Activated T-cell treated with anti-CD3 and anti-CD28 coated beads for 24 hours (primary cell): Measurements from ENCODE around the gene CLEC18A.
"Not testable (repeated sequence)": the region's sequence is repeated elsewhere in the genome, so short reads cannot be mapped to it uniquely, and the experiment has no call there.

Experiments
- DNase-seq: peaks from one replicate; pipeline ENCODE4 v3.0.0-alpha.2; 2020; ENCODE audit warnings: low read depth

CLEC18A gene

DNA sequence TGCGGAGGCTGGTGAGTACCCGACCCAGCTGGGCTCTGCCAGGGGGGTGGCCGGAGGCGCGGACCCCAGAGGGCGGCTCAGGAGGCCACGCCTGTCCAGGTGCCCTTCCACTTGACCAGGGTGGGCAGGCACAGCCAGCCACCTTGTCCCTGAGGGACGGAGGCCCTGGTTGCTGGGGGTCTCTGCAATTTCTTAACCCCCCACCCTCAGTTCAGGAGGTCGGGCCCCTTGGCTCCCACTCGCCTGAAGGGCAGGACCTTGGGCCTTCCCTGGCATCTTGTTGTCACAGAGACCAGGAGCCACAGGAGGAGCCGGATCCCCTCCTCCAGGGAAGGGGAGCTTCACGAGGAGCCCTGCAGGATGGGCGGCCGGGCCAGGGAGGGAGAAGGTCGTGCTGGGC, 982 bp downstream of the CLEC18A start:
- not testable (repeated sequence) for DNase-seq

DNA sequence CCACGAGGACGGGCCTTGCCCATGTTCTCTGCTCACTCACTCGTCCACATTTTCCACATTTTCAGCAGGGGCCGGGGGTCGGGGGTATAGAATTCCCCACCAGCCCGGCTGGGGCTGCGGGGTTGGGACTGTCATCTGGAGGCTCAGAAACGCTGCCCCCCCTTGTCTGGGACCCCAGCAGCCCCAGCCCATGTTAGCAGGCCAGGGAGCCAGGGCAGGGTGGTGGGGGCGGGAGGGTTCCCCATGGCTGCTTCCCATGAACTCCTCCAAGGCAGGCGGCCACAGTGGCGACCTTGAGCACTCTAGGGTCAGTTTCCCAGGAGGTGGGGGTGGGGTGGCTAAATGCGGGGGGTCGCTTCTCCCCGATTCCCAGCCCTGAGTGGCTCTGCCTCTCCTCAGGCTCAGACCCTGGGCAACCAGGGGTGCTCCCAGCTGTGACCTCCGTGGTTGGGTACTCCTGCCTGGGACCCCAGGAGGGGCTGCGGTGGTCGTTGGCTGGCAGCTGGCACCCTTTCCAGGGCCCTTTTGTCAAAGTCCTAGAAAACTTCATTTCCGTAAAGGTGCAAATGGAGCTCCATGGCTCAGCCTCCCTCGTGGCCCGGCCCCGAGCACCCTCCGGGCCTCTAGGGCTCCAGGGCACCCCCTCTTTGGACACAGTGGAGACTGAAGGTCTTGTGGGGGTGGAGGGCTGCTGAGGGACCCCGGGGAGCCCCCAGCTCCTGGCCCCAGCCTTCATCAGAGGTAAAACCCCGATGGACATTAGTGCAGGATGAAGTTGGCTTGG, 1.6 kb downstream of the CLEC18A start:
- DNase-seq = not testable (repeated sequence)

GRCh38 chr16:69954241-69954640, 3.1 kb downstream of the CLEC18A start:
- not testable (repeated sequence) for DNase-seq

GRCh38 chr16:69963312-69963711, 12.2 kb downstream of the CLEC18A start:
- DNase-seq = not testable (repeated sequence)

DNA sequence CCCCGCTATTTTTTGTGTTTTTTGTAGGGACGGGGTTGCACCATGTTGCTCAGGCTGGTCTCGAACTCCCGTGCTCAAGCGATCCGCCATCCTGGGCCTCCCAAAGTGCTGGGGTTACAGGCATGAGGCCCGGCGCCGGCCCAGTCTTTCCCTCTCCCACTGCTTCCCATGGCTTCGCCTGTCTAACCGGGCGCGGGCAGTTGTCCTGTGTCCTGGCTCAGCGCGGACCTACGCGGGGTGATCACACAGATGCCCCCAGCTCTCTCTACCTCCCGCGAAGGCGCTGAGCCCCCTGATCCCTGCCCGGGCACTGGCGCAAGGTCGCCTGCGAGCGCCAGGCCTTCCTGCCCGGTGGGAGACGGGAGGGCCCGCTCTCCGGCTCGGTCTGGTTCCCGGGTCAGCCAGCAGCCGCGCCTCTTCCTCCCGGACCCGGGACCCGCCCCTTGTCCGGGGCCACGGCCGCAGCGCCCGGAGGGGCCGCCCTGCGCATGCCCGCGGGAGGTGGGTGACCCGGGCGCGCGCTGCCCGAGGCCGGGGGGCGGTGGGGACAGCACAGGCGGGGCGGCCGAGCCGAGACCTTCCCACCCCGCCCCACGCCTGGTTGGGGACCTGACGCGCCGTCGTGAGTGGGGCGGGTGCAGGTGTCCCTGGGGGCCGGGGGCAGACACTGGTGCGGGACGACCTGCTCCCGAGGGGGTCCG, 14.0 kb downstream of the CLEC18A start:
- not testable (repeated sequence) for DNase-seq

- DNase-seq = not testable (repeated sequence)
These were observed 14.5 kb downstream of the CLEC18A start for GRCh38 chr16:69965661-69966054.

GRCh38 chr16:69967688-69968087, 16.6 kb downstream of the CLEC18A start:
- DNase-seq = not testable (repeated sequence)

- not testable (repeated sequence) for DNase-seq
These were observed 17.0 kb downstream of the CLEC18A start for GRCh38 chr16:69968125-69968524.

GRCh38 chr16:69969657-69970056, 18.5 kb downstream of the CLEC18A start:
- DNase-seq = not testable (repeated sequence)

- not testable (repeated sequence) for DNase-seq
These were observed 21.0 kb downstream of the CLEC18A start for GRCh38 chr16:69972120-69972519.

DNA sequence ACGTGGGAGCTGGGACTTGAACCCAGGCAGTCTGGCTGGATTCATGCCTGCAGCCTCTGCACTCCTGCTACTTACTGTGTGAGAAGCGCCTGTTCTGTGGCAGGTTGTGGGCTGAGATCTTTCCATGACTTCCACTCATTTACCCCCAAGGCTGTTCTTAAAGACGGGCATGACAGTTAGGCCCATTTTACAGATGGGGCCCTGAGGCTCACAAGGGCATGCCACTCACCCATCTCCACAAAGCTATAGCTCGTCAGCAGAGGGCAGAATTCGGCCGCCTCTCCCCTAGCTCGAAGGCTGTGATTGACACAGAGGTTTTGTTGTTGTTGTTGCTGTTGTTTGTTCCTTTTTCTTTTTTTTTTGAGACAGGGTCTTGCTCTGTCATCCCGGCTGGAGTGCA, 21.8 kb downstream of the CLEC18A start:
- DNase-seq = not testable (repeated sequence)

- not testable (repeated sequence) for DNase-seq
These were observed 34.1 kb downstream of the CLEC18A start for GRCh38 chr16:69985196-69985595.

DNA sequence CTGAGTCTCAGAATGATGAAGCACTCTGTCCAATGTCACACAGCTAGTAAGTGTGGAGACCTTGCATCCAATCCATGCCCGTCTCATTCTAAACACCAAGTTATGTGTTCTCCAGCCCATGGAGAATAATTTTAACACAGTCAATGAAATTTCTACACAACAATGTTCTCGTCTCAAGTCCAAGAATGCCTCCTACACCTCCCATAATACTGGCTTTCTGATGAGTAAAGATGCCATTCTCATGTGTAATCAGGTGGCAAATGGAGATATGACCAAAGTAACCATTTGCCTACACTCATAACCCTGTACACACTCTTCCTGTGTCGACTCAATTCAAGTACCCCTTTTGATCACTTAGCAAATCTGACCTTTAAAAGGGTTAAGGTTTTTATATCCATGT, 46.8 kb downstream of the CLEC18A start:
- not testable (repeated sequence) for DNase-seq

GRCh38 chr16:69999801-70000200, 48.7 kb downstream of the CLEC18A start:
- not testable (repeated sequence) for DNase-seq

- not testable (repeated sequence) for DNase-seq
These were observed 52.4 kb downstream of the CLEC18A start for GRCh38 chr16:70003511-70003910.

GRCh38 chr16:70008604-70009003, 57.5 kb downstream of the CLEC18A start:
- not testable (repeated sequence) for DNase-seq

DNA sequence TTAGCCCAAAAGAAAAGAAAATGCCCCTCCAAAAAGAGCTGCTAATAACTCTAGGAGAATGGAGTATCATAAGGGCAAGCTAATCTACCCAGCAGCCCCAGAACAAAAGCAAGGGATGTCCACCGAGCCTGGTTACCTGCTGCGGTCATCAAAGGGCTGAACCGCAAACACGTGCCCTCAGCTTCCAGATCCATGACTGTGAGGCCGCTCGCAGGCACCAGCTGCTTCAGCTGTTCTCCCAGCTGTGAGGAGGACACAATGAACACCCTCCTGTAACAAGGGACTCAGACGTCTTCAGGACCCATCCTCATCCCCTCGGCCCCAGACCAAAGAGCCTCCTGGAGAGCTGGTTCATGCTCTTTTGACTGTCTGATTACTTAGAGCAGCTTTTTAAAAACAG, 59.5 kb downstream of the CLEC18A start:
- DNase-seq = not testable (repeated sequence)

- not testable (repeated sequence) for DNase-seq
These were observed 60.0 kb downstream of the CLEC18A start for GRCh38 chr16:70011120-70011519.

- DNase-seq = not testable (repeated sequence)
These were observed 61.2 kb downstream of the CLEC18A start for GRCh38 chr16:70012354-70012753.

- not testable (repeated sequence) for DNase-seq
These were observed 61.8 kb downstream of the CLEC18A start for GRCh38 chr16:70012951-70013350.
